HepG2 (cell line): ENCODE data around the gene PALM3. TPM values are rescaled to one million over a fixed set of nuclear protein-coding genes. Genes with fewer than 3 reads are reported as not detected.
A peak's percentile ranks its signal among the peaks of the same experiment; 100 is the strongest.

ENCODE experiments used
- AHR ChIP-seq: IDR thresholded peaks from 2 replicates; pipeline ENCODE4 v1.6.1; 2018; ENCODE audit warnings: missing genetic modification reagents, missing compliant biosample characterization
- AKAP8 ChIP-seq: sonication (generic); formaldehyde crosslinking; IDR thresholded peaks from 2 replicates; pipeline ENCODE4 v1.5.1; 2020; ENCODE audit warnings: mild to moderate bottlenecking, missing genetic modification reagents
- ARHGAP35 ChIP-seq: sonication (generic); formaldehyde crosslinking; IDR thresholded peaks from 2 replicates; pipeline ENCODE4 v1.9.0; 2022; ENCODE audit warnings: mild to moderate bottlenecking, inconsistent platforms, moderate library complexity, missing genetic modification reagents, borderline replicate concordance
- ATF1 ChIP-seq: IDR thresholded peaks from 2 replicates; pipeline ENCODE4 v1.6.1; 2016; ENCODE audit warnings: mild to moderate bottlenecking, control low read depth
- ATF7 ChIP-seq, 2 experiments: fragments of 450-650 bp in 1 of 2; sonication (generic) in 1 of 2; formaldehyde crosslinking in 1 of 2; IDR thresholded peaks; 2 replicates each; pipeline versions ENCODE4 v1.4.0 to v1.6.1; 2016 to 2020; ENCODE audit warnings: antibody characterized with exemption in 1 of 2, mild to moderate bottlenecking in 1 of 2, missing genetic modification reagents in 1 of 2
- CBX5 ChIP-seq: sonication (generic); formaldehyde crosslinking; IDR thresholded peaks from 2 replicates; pipeline ENCODE4 v1.4.0; 2020; ENCODE audit warnings: missing genetic modification reagents, borderline replicate concordance
- FLYWCH1 ChIP-seq: sonication (generic); formaldehyde crosslinking; IDR thresholded peaks from 2 replicates; pipeline ENCODE4 v1.8.1; 2023; ENCODE audit warnings: mild to moderate bottlenecking, missing genetic modification reagents
- GPBP1L1 ChIP-seq: sonication (generic); formaldehyde crosslinking; IDR thresholded peaks from 2 replicates; pipeline ENCODE4 v1.5.0; 2020; ENCODE audit warnings: mild to moderate bottlenecking, missing genetic modification reagents
- KDM3A ChIP-seq: IDR thresholded peaks from 2 replicates; pipeline ENCODE4 v1.6.1; 2018; ENCODE audit warnings: low read depth, missing compliant biosample characterization
- MYNN ChIP-seq: sonication (generic); formaldehyde crosslinking; IDR thresholded peaks from 2 replicates; pipeline ENCODE4 v1.4.0; 2020; ENCODE audit warnings: mild to moderate bottlenecking, low read depth, missing genetic modification reagents
- NFYB ChIP-seq: sonication (generic); formaldehyde crosslinking; IDR thresholded peaks from 2 replicates; pipeline ENCODE4 v1.4.0; 2020; ENCODE audit warnings: missing genetic modification reagents
- NR3C1 ChIP-seq: sonication (generic); formaldehyde crosslinking; IDR thresholded peaks from 2 replicates; pipeline ENCODE4 v1.4.0; 2020; ENCODE audit warnings: missing genetic modification reagents
- ONECUT2 ChIP-seq: sonication (generic); formaldehyde crosslinking; IDR thresholded peaks from 2 replicates; pipeline ENCODE4 v1.4.0; 2020; ENCODE audit warnings: missing genetic modification reagents
- RAD51 ChIP-seq: fragments of 450-650 bp; IDR thresholded peaks from 2 replicates; pipeline ENCODE4 v1.6.1; 2016; ENCODE audit warnings: borderline replicate concordance
- SALL1 ChIP-seq: sonication (generic); formaldehyde crosslinking; IDR thresholded peaks from 2 replicates; pipeline ENCODE4 v1.8.0; 2022; ENCODE audit warnings: mild to moderate bottlenecking, missing genetic modification reagents
- THAP11 ChIP-seq: IDR thresholded peaks from 2 replicates; pipeline ENCODE4 v1.6.1; 2016; ENCODE audit warnings: missing biosample characterization, missing genetic modification reagents
- THAP9 ChIP-seq: sonication (generic); formaldehyde crosslinking; IDR thresholded peaks from 2 replicates; pipeline ENCODE4; 2020; ENCODE audit warnings: missing genetic modification reagents, mild to moderate bottlenecking, borderline replicate concordance
- ZFP36L2 ChIP-seq: sonication (generic); formaldehyde crosslinking; IDR thresholded peaks from 2 replicates; pipeline ENCODE4 v1.4.0; 2020; ENCODE audit warnings: missing genetic modification reagents
- ZNF225 ChIP-seq: sonication (generic); formaldehyde crosslinking; IDR thresholded peaks from 2 replicates; pipeline ENCODE4 v1.4.0; 2020; ENCODE audit warnings: mild to moderate bottlenecking, missing genetic modification reagents
- ZNF354B ChIP-seq: sonication (generic); formaldehyde crosslinking; IDR thresholded peaks from 2 replicates; pipeline ENCODE4 v1.8.0; 2022; ENCODE audit warnings: mild to moderate bottlenecking, missing genetic modification reagents
- ZNF850 ChIP-seq: sonication (generic); formaldehyde crosslinking; conservative IDR thresholded peaks from 2 replicates; pipeline ENCODE4 v1.9.0; 2021; ENCODE audit warnings: mild to moderate bottlenecking, missing genetic modification reagents
- ZSCAN29 ChIP-seq: sonication (generic); formaldehyde crosslinking; conservative IDR thresholded peaks from 2 replicates; pipeline ENCODE4 v1.4.0; 2020; ENCODE audit warnings: mild to moderate bottlenecking, missing genetic modification reagents
- polyA plus RNA-seq, 8 experiments: library from polyadenylated mRNA; depleted of rRNA in 3 of 8; stranded (reverse) in 7 of 8; unstranded in 1 of 8; fragments of >200 nt; fragmentation: Illumina TruSeq in 4 of 8; extraction: Trizol in 4 of 8; gene quantifications; 2 replicates each; pipeline versions ENCODE4 v1.2.1 to v1.2.3, GENCODE V29; 2011 to 2016; ENCODE audit warnings: low read depth in 4 of 8, missing spikeins in 1 of 8, mixed read lengths in 1 of 8; ENCODE audit not compliant: insufficient read depth in 1 of 8
- total RNA-seq, 5 experiments: library from RNA; depleted of rRNA; stranded (reverse); fragments of >200 nt; fragmentation: Illumina TruSeq; extraction: Trizol; gene quantifications; 2 replicates each; pipeline ENCODE4 v1.2.3, GENCODE V29; 2016; ENCODE audit warnings: low read depth in 1 of 5
- TF ChIP-seq, protein P1 (sequence below): sonication (generic); formaldehyde crosslinking; IDR thresholded peaks from 2 replicates; pipeline ENCODE4 v1.4.0; 2020; ENCODE audit warnings: missing genetic modification reagents
- TF ChIP-seq, protein P2 (sequence below): IDR thresholded peaks from 2 replicates; pipeline ENCODE4 v1.6.1; 2016; ENCODE audit warnings: missing biosample characterization, missing genetic modification reagents, low read depth

The PALM3 gene
- total and polyA plus RNA-seq, 2 of the 13 experiments (the other 11 are each of a cell fraction or from before 2014, with no cell fraction given): 0.79 to 2.4 TPM

DNA sequence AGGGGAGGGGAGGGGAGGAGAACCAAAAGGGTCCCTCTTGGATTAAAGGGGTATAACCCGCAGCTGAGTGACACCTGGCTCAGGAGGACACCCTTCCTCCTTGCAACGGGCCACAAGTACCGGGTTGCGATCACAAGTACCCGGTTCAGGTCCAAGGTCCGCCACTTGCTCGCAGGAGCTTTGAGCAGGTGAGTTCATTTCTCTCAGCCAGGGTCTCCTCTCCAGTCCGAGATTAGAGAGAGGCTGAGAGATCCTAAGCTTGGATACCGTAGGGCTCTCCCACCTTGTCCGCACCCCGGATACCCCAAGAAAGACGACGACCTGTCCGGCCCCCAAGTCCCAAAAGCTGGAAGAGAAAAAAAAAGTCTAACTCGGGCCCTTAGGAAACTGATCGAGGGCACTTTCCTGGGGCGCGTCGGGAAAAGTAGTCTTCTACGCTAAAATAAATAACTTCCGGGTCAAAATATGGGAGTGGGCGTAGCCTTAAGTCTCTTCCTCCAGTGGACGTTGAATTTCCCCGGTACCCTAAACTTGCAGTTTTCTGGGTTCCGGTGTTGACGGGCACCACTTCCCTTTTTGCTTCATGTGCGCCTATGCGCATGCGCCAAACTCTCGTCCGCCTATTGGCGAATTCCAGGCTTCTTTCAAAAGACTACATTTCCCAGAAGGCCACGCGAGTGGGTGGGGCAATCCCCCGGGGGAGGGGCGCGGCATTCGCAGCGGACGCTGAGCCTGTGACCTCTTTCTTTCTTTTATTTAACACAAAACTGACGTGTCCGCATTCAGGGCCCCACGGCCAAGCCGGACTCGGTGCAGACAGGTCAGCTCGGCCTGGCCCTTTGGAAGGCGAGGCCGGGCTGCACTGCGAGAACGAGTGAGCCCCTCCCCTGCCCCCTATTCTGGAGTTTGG lies 19.3 kb upstream of the PALM3 start (continued):
- TF ChIP-seq, protein P1, sequence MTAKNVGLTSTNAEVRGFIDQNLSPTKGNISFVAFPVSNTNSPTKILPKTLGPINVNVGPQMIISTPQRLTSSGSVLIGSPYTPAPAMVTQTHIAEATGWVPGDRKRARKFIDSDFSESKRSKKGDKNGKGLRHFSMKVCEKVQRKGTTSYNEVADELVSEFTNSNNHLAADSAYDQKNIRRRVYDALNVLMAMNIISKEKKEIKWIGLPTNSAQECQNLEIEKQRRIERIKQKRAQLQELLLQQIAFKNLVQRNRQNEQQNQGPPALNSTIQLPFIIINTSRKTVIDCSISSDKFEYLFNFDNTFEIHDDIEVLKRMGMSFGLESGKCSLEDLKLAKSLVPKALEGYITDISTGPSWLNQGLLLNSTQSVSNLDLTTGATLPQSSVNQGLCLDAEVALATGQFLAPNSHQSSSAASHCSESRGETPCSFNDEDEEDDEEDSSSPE (CRISPR knock-in tag): peak; percentile 42; the same call in 1 of the 2 replicates
- TF ChIP-seq ATF7 (IDR thresholded peaks at IDR 0.05) (no peak), ATF7 (CRISPR knock-in tag; IDR thresholded peaks at IDR 0.05) (no peak; the same call in 1 of the 2 replicates), NR3C1 (CRISPR knock-in tag) (no peak), ZNF225 (CRISPR knock-in tag) (no peak), AHR (no peak), THAP9 (CRISPR knock-in tag) (peak; percentile 70; the same call in 1 of the 2 replicates), AKAP8 (CRISPR knock-in tag) (peak; percentile 57; the same call in 1 of the 2 replicates), ZFP36L2 (CRISPR knock-in tag) (no peak), ATF1 (CRISPR knock-in tag) (peak; percentile 83), ZNF354B (CRISPR knock-in tag) (no peak), CBX5 (no peak), RAD51 (no peak), ARHGAP35 (no peak), SALL1 (CRISPR knock-in tag) (peak; percentile 47; the same call in 1 of the 2 replicates), ZSCAN29 (CRISPR knock-in tag) (no peak), ZNF850 (CRISPR knock-in tag) (no peak), MYNN (CRISPR knock-in tag) (no peak), GPBP1L1 (CRISPR knock-in tag) (no peak), FLYWCH1 (CRISPR knock-in tag) (no peak), KDM3A (CRISPR knock-in tag) (no peak), NFYB (CRISPR knock-in tag) (peak; percentile 84), THAP11 (CRISPR knock-in tag) (peak; percentile 99), ONECUT2 (CRISPR knock-in tag) (no peak)
- TF ChIP-seq, protein P2, sequence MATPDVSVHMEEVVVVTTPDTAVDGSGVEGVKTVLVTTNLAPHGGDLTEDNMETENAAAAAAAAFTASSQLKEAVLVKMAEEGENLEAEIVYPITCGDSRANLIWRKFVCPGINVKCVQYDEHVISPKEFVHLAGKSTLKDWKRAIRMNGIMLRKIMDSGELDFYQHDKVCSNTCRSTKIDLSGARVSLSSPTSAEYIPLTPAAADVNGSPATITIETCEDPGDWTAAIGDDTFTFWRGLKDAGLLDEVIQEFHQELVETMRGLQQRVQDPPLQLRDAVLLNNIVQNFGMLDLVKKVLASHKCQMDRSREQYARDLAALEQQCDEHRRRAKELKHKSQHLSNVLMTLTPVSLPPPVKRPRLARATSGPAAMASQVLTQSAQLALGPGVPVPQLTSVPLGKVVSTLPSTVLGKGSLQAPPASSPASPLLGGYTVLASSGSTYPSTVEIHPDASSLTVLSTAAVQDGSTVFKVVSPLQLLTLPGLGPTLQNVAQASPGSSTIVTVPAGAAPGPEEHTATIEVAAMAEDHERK (CRISPR knock-in tag): peak; percentile 64; the same call in 1 of the 2 replicates
